HG03520 (cell line): ENCODE measurements around the gene LINGO3.

ENCODE experiments used
- ATAC-seq: cut with Tn5 transposase; IDR thresholded peaks from one replicate; pipeline ENCODE4 v1.9.1; 2021; ENCODE audit warnings: mild to moderate bottlenecking, moderate library complexity; ENCODE audit not compliant: unreplicated experiment

Gene LINGO3

GRCh38 chr19:2306281-2306806, 1.6 kb downstream of the LINGO3 start:
- ATAC-seq: no peak

DNA sequence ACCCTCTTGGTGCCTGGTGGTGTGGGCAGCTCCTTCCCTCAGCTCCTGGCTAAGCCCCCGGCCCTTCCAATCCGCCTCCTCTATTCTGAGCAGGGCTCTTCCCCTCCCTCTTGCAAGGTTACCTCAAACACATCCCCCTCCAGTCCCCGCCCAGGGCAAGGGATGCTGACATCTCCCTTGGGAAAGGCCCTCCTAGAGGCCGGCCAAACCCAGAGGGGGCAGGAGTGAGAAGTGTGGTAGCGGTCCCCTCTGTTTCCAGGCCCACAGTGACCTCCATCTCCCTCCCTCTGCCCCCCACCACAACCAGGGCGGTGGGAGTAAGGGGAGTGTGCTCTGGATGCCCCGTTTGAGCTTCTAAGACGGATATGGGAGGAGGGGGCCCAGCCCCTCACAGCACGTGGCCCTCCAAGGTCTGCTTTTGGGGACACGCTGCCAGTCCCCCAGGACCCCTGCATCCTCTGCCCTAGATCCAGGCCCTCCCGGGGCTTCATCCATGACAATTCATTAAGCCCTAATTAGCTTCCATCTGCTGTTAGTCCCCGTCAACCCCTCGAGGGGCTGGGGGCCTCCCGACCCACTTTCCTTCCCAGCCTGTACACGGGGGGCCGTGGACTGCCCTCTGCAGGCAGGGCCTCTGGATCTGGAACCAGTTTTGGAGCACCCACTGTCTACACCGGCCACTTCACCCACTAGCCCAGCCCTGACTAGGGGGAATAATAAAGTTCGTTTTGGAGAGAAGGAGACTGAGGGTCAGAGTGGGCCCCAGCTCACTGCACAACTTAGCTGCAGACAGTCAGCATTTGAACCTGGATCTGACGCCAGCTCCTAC, 2.3 kb downstream of the LINGO3 start:
- no peak for ATAC-seq

DNA sequence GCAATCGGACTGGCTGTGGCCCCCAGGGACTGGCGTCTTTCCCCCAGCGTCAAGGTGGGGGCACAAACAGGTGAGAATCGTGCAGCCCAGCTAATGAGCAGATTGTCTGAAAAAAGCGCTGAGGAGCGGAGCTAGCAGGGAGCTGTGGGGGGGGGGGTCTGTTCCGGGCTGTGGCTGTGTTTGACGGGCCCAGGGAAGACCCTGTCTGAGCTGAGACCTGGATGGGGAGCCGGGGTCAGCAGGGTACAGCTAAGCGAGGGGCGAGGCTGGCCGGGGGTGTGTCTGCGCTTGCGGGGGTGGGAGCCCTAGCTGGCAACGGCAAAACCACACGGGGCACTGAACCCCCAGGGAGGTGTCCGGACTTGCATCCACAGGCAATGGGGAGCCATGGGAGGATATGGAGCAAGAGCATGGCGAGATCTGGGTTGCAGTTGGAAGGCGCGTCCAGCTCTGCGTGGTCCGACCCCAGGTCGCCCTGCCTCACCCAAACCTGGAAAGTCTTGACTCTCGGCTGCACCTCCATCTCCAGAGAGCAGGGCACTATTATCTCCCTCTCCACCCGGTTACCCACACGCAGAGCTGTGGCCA, 4.6 kb downstream of the LINGO3 start:
- no peak for ATAC-seq

DNA sequence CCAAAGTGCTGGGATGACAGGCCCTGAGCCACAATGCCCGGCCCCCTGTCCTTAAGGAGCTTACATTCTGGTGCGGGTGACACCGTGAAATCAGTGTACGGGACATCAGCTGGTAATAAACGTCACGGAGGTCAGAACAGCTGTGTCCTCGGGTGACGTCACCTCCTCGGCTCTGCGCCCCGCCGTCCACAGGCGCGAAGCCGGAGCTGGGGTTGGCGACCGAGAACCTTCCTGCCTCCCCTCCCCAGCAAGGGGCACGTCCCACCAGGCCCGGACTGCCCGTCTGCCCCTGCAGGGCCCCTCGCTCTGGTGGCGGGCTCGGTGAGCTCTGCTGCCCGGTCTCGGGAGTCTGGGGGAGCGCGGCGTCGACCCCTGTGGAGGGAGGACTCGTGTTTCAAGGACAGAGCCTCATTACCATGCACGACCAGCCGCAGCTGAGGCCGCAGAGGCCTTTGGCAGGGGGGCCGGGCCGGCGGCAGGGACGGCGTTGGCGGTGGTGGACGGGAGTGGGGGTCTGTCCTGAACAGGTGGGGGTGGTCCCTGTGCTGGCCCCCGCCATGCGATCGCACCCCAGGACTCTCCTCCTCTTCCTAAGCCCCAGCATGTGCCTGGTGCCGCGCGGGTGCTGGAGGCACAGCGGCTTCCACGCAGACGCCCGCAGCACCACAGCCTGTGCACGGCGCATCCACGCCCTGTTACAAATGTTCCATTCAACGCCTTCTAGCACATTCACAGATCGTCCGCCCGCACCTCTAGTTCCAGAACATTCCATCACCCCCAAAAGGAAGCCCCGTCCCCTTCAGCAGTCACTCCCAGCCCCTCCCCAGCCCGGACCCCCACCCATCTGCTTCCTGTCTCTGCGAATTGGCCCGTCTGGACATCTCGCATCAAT, 5.4 kb downstream of the LINGO3 start:
- ATAC-seq: no peak

DNA sequence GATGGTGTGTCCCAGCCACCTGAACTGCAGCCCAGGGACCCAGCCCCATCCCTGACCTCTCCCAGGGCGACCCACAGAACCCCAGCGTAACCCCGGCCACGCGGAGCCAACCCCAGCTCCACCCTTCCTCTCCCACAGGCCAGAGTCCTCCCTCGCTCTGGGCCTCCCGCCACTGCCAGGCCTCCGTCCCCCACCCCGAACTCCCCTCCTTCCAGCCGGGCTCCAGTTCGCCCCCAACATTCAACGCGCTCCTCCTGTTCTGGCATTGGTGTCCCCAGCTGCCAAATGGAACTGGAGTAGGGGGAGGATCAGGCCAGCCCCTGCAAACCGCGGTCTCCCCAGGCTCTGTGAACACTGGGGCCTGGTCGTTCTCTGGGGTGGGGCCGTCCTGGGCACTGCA, 7.4 kb downstream of the LINGO3 start:
- no peak for ATAC-seq

DNA sequence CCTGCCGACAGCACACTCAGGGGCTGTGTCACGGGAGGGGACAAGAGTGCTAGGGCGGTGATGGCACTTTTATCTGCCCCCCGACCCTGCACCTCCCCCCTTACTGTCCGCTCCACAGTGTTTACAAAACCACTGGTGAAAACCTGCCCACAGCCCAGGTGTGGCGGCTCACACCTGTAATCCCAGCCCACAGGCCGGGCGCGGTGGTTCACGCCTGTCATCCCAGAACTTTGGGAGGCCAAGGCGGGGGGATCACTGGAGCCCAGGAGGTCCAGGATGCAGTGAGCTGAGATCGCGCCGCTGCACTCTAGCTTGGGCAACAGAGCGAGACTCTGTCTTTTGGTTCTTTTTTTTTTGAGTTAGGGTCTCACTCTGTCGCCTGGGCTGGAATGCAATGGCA, 11.8 kb downstream of the LINGO3 start:
- ATAC-seq: no peak

DNA sequence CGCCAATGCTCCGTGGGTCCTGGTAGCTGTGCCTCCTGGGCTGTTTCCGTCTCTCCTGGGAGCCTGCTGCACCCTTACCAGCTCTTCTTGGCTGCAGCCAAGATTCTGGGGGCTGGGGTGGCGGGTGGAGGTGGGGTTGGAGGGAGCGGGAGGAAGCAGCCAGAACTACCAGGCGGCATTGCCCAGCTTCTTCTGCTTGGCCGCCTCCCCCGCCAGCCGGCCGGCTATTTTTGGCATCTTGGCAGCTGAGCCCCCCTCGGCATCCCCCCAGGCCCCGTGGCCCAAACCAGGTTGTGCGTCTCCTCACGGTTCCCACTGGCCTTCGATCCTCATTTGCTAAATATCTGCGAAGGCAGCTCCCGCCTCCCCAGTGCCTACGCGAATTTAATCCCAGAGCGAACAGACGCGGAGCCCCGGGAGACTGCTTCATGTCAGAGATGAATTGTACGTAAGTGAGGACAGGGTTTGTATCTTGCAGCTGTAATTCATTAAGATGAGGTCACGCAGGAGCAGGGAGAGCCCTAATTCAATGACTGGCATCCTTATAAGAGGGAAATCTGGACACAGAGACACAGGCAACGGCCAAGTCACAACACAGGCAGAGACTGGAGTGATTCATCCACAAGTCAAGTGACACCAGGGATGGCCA, 13.1 kb downstream of the LINGO3 start:
- no peak for ATAC-seq

DNA sequence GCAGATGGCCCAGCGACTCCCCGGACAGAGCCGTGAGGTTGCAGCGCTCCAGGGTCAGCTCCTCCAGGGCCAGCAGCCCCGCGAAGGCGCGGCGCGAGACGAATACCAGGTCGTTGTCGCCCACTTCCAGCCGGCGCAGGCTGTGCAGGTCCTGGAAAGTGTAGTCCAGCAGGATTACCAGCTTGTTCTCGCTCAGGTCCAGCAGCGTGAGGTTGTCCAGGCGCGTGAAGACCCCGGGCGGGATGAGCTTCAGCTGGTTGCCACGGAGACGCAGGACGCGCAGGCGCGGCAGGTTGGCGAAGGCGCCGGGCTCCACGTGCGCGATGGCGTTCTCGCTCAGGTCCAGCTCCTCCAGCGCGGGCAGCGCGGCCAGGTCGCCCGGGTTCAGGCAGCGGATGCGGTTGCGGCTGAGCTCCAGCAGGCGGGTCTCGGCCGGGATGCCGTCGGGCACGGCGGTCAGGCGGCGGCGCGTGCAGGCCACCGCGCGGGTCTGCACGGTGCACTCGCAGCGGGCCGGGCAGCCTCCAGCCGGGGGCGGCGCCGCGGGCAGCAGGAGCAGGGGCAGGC, 16.7 kb downstream of the LINGO3 start:
- ATAC-seq: no peak

GRCh38 chr19:2290441-2291184, 17.3 kb downstream of the LINGO3 start:
- no peak for ATAC-seq

DNA sequence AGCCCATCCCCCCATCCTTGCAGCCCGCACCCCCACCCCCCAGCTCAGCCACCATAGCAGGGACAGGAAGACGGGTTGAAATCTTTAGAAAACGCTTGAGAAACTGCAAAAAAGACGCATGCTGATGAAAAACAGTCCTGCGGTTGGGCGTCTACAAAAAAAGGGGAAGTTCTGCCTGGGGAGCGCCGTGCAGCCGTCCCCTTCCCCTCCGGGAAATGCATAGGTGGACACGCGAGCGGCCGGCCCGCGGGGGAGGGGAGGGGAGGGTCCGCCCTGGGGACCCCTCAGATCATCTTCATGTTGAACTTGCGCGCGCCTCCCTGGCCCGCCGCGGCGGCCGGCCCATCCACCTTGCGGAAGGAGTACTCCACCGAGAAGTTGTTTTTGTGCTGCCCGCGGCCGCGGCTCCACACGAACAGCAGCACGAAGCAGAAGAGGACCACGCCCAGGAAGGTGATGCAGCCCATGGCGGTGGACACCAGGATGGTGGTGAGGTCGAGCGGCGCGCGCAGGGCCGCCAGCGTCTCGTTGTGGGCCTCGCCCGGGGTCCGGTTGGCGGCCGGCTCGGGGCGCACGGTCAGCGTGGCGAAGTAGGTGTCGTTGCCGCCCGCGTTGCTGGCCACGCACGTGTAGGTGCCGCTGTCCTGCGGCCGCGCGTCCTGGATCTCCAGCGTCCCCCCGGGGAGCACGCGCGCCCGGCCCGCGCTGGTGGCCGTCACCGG, 18.1 kb downstream of the LINGO3 start:
- ATAC-seq: no peak

DNA sequence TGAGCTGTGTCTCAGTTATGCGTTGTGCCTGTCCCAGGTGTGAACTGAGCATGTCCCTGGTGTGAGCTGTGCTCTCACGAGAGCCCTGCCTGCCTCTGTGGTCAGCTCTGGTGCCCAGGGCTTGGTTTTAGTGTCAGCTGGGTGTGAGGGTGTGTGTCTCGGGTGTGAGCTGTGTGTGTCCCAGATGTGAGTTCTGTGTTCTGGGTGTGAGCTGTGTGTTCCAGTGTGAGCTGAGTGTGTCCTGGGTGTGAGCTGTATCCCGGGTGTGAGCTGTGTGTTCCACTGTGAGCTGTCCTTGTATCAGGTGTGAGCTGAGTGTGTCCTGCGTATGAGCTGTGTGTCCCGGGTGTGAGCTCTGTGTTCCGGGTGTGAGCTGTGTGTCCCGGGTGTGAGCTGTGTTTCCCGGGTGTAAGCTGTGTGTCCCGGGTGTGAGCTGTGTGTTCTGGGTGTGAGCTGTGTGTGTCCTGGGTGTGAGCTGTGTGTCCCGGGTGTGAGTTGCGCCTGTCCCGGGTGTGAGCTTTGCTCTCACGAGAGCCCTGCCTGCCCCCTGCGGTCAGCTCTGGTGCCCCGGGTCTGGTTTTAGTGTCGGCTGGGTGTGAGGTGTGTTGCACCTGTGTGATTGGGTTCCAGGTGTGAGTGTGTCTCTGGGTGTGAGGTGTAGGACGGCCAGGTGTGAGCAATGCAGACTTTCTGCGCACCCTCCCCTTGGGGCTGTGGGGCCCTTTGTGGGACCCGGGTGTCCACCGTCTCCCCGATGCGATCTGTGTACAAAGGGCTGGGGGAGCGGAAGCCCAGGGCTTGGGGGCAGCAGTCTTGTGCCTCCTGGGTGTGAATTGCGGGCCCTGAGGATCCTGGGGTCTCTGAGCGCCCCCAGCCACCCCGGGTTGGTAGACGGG, 18.9 kb downstream of the LINGO3 start:
- no peak for ATAC-seq

GRCh38 chr19:2288338-2288817, 19.6 kb downstream of the LINGO3 start:
- ATAC-seq: no peak

GRCh38 chr19:2287585-2288337, 20.2 kb downstream of the LINGO3 start:
- ATAC-seq: no peak

GRCh38 chr19:2286402-2287140, 21.4 kb downstream of the LINGO3 start:
- no peak for ATAC-seq

DNA sequence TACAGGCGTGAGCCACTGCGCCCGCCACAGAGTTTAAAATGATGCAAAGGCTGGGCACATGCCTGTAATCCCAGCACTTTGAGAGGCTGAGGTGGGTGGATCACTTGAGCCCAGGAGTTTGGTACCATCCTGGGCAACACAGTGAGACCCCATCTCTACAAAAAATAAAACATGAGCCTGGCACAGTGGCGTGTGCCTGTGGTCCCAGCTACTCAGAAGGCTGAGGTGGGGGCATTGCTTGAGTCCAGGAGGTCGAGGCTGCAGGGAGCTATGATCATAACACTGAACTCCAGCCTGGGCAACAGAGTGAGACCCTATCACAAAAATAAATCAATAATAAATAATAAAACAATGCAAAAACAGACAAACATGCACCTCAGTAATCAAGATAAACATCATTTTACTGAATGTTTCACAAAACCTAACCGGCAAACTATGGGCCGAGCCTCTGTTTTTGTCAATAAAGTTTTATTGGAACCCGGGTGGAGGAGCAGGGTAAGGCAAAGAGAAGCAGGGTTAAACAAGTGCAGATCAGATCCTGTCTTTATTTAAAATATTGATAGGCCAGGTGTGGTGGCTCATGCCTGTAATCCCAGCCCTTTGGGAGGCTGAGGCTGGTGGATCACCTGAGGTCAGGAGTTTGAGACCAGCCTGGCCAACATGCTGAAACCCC, 24.0 kb downstream of the LINGO3 start:
- ATAC-seq: no peak

DNA sequence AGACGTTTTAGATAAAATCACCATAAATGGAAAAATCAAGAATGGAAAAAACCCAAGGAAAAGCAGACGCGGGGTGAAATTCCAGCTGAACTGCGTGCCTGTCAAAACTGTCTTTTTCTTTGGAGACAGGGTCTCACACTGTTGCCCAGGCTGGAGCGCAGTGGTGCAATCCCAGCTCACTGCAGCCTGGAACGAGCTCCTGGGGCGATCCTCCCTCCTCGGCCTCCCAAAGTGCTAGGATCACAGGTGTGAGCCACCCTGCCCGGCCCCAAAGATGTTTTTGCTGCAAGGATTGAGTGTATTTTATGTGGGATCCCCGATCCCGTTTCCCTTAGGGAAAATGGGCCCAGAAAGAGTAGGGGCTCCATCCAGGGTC, 25.1 kb downstream of the LINGO3 start:
- ATAC-seq: no peak
